HG03095 (cell line): ENCODE results near the gene GEMIN4.
"Not testable (repeated sequence)": the region's sequence is repeated elsewhere in the genome, so short reads cannot be mapped to it uniquely, and the experiment has no call there.

Source experiments
- ATAC-seq: cut with Tn5 transposase; IDR thresholded peaks from one replicate; pipeline ENCODE4 v1.9.1; 2021; ENCODE audit warnings: moderate library complexity; ENCODE audit not compliant: unreplicated experiment

The GEMIN4 gene

DNA sequence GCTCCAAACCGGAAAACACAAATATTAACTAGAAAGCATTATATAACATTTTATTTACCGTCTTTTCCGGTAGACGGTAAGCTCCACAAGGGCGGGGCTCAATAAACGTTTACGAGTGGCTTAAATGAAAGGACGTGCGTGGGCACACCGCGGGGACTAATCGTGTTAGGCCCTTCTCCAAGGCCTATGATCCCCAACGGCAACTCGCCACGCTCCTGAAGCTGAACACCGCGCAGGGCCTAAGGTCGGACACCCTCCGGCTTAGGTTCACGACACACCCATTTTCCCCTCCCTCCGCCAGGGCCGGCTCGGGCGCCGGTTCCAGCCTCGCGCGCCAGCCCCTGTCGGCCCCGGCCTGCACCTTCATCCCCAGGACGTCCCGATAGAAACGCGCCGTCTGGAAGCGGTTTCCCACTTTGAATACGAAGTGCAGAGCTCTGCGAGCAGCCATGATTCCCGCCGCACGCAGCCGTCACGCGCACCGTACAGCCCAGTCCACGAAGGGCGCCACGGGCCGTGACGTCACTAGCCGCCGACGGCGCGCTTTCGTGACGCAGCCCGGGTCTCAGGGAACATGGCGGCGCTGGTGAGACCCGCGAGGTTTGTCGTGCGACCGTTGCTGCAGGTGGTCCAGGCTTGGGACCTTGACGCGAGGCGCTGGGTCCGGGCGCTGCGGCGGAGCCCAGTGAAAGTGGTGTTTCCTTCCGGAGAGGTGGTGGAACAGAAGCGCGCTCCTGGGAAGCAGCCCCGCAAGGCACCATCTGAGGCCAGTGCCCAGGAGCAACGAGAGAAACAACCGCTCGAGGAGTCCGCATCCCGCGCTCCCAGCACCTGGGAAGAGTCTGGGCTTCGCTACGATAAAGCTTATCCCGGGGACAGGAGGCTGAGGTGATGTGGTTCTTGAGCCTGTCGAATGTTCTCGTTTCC lies 30.0 kb upstream of the GEMIN4 start, which contains the start of the genes GLOD4 and MRM3:
Gene GLOD4 (minus strand): TSS at position 476 of the 927 bp plus-strand sequence. CDS start 25 bp downstream, at position 451.
Gene MRM3 (plus strand): TSS at position 549 of the 927 bp plus-strand sequence. CDS start 26 bp downstream, at position 575.
- peak; percentile 72 for ATAC-seq

DNA sequence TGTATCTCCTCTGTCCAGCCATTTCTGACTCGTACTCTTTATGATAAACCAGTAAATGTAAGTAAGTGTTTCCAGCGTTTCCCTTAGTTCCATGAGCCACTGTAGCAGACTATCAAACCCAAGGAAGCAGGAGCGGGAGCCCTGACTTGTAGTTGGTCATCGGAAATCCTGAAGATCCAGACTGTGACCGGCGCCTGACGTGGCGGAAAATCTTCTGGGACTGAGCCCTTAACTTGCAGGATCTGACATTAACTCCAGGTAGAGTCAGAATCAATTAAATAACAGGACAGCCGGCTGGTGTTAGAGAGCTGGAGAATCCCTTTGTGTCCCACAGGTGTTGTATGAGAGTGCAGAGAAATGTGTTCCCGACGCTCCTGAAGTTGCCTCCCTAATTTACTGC lies 26.0 kb upstream of the GEMIN4 start:
- no peak for ATAC-seq

DNA sequence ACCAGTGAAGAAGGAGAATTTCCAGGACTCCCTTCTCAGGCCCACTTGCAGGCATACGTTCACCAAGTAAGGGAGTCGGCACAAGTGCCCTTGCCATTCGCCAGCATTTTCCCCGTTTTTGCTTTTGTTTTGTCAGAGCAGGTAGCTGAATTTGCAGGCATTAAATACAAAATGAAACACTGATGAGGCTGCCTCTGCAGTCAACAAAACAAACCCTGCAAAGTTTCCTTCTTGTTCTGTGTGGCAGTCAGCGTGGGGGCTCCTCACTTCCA lies 22.2 kb upstream of the GEMIN4 start:
- no peak for ATAC-seq

DNA sequence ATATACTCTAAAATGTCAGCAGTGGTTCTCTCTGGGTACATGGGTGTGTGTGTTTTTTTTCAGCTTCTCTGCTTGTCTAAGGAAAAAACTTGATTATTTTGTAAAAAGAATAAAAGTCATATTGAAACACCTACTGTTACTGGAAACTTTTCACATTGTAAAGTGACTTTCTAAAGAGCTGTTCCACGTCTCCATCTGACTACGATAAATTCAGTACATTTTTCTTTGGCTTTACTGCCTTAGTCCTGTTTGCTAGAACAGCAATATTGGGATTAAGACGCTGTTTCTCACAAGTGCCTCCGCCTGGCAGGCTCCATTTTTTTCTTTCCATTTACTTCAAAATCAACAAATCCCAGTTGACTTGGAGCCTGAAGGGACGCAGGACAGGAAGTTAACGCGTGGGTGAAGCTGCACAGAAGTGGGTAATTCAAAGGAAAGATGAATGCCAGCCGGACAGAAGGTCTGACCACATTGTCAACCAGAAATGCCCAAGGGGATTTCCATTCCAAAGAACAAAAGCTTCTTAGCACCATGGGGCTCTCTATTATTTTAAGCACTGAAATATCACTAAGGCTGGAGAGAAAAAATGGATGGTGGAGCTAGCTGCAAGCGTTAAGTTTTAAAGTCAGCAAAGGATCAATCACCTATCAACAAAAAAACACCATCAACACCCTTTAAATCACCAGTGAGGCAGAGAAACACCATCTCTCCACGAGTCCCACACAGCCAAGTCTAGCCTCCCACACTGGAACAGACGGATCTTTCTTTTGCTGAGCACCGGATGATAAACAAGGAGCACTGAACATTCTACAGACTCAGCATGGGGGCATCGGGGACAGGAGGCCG lies 21.6 kb upstream of the GEMIN4 start:
- no peak for ATAC-seq

DNA sequence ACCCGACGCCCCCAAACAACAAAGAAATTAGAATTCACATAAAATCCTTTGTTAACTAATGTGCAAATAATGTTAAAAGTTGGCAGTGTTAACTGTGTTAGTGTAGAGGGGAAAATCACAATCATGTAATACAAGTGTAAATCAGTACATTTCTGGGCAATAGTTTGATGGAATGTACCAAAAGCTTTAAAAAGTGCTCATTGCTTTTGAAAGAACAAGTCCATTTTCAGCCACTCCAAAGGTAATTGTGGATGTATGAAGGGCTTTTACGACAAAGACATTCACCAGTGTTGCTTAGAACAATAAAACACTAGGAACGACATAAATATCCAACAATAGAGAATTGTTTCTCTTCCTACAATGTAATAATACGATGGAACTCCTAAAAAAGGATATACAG lies 21.0 kb upstream of the GEMIN4 start:
- no peak for ATAC-seq

DNA sequence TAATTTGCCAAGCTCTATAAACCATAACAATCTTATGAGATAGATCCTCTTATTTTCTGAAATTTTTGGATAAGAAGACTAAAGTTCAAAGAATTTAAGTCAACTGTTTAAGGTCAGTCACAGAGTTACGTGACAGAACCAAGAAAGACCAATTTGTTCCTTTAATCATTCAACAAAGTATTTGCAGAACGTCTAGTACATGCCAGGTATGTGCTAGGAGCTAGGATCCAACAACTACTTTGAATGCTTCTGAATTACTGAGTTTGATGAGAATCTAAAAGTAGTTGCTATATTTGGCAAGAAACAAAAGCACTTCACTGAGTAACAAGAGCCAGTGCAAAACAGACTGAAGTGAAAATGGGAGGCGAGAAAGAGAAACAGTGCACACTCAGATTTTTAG lies 15.0 kb upstream of the GEMIN4 start:
- no peak for ATAC-seq

DNA sequence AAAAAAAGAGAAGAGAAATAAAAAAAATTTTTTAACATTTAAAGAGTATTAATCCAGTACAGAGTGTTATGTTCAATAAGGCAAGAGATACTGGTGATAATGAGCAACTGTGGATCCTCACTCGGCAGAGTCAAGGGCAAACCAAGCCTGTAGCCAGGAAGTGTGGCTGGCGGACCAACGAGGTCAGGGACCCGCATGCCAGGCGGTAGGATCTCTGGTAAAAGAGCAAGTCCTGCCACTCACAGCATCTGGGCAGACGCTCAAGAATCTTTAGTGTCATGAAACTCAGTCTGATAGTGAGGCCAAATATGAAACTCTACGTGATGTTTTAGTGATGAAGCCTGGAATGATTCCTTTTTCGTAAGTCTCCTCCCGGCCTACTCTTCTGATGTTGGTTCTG lies 8.3 kb upstream of the GEMIN4 start:
- no peak for ATAC-seq

DNA sequence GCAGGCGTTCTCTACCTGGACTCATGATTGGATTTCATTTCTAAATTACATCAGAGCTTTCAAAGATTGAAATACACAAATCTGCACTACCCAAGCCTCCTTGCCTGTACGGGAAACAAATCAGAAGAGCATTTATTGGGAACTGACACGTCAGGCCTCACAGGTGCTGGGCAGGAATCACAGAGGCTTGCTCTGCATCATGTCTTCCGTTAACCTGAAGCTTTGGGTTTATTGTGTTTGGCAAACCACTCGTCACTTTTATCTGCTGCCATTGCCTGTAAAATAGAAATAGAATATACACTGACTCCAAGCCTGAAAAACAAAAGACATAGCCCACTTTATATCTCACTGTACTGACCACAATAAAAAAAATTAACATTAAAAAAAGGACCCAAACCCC lies 7.9 kb upstream of the GEMIN4 start:
- no peak for ATAC-seq

DNA sequence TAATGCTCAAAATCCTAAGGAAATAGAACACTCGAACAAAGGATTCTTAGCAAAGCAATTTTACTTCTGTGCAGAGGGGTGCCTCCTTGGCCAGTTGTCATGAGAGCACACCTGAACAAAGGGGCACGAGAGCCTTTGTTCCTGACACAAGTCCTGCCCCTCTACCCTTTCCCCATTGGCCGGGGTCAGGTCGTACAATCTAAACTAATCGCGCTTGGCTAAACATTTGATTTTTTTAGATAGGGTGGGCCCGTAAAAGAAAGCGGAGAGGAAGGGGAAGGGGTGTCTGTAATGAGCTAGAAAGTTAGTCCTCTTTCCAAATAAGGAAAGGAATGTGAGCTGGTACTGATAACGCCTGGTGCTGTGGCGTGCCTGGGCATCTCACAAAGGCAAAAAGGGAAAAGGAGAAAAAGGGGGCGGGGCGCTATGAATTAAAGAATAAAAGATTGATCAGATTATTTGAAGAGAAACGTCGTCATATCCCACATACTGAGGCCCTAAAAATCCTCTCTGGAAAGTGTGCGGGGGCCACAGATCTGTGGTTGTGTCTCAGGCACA lies 4.0 kb upstream of the GEMIN4 start:
- ATAC-seq: not testable (repeated sequence)

DNA sequence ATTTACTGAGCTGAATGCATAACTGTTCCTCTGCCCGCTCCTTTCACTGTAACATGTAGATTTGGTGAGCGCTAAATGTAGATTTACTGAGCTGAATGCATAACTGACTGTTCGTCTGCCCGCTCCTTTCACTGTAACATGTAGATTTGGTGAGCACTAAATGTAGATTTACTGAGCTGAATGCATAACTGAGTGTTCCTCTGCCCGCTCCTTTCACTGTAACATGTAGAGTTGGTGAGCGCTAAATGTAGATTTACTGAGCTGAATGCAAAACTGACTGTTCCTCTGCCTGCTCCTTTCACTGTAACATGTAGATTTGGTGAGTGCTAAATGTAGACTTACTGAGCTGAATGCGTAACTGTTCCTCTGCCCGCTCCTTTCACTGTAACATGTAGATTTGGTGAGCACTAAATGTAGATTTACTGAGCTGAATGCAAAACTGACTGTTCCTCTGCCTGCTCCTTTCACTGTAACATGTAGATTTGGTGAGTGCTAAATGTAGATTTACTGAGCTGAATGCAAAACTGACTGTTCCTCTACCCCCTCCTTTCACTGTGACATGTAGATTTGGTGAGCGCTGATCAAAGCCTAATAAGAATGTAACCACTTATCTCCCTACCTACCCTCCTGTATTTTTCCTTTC lies 3.4 kb upstream of the GEMIN4 start:
- not testable (repeated sequence) for ATAC-seq

DNA sequence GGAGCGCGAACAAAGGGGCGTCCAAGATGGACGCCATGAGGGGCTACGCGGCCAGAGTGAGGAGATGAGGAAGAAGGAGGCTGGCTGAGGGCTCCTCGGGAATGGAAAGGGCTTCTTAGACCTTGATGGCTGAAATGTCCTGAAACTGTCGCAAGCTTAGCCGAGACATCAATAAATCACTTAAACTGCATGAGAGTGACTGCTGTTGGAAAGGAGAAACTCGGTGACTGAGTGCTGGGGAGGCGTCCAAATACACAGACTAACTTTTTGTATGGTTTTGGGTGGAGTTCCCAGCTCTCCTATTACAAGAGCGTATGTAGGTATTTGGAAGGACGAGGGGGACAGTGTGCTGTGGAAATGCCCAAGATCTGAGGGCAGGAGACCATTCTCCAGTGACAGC lies 1.4 kb upstream of the GEMIN4 start:
- no peak for ATAC-seq

DNA sequence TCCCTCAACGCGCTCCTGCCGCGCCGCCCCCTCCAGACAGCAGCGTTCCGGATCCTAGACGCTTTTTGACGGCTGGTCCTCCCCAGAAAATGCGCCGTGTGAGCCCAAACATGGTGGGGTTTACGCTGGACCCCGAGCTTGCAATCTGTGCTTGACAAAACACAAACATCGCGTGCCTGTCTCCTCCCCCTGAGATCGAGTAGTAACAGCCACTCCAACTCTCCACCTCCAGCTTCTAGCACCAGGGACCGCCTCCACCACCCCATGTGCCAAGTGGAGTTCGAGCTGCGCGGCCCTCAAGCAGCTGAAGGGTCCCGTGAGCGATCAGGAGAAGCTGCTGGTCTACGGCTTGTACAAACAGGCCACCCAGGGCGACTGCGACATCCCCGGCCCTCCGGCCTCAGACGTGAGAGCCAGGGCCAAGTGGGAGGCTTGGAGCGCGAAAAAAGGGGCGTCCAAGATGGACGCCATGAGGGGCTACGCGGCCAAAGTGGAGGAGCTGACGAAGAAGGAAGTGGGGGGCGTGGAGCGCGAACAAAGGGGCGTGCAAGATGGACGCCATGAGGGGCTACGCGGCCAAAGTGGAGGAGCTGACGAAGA lies 656 bp upstream of the GEMIN4 start:
- ATAC-seq: no peak

DNA sequence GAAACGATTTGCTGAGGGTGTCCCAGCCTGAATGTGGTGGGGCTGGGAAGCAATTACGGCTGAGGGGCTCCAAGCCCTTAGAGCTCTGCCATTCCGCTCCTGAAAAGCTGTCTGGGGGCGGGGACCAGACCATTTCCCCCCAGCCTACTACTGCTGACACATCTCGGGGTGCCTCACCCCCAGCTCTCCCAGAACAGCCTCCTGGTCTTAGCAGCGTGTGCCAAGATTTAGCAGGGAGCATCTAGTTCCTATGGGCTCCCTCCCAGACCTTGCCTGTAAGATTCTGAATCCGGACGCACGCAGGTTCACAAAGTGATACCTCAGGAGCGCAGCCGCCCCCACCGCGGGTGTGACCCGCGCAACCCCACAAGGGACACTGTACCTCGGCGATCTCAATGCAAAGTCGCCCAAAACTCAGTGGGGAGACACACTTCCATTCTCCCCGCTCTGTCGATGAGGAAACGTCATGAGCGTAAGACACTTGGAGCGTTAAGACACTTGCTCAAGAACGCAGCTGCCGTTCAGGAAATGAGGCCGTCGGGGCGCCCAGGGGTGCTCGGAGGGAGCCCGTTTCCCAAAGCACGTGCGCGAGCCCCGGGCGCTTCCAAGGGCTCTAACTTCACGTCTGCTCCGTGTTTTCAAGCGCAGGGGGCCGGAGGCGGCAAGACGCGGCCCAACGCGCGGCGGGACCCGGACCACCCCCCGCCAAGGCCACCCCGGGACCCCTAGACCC lies 629 bp downstream of the GEMIN4 start:
- peak; percentile 30 for ATAC-seq

DNA sequence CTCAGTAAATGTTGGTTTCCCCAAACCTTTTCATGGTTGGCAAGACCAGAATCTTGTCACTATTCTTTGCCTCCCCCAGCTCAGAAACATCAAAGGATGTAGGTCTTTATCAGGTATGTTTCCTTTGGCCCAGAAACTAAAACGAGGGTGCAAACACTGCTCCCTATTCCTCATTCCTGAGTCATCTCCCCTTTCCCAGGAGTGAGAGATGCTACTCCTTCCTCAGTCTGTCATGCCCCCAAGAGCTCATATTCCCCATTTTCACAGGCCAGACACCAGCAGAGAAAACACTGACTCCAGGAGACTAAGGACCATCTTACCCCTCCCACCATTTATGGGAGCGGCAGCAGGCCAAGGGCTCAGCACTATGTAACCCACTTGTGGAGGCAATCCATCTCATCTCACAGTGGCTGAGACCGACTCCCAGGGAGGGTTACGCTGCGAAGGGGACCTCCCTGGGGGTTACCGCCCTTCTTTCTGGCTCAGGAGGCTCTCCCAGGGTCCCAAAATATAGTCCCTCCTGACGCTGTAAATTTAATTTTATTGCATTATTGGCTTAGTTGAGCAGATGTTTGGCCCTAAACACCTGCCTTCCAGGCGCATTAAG lies 1.5 kb downstream of the GEMIN4 start:
- ATAC-seq: no peak

DNA sequence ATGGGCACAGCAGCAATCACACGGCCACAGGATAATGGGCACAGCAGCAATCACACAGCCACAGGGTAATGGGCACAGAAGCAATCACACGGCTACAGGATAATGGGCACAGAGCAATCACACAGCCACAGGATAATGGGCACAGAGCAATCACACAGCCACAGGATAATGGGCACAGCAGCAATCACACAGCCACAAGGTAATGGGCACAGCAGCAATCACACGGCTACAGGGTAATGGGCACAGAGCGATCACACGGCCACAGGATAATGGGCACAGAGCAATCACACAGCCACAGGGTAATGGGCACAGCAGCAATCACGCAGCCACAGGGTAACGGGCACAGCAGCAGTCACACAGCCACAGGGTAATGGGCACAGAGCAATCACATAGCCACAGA lies 2.7 kb downstream of the GEMIN4 start:
- ATAC-seq: not testable (repeated sequence)

DNA sequence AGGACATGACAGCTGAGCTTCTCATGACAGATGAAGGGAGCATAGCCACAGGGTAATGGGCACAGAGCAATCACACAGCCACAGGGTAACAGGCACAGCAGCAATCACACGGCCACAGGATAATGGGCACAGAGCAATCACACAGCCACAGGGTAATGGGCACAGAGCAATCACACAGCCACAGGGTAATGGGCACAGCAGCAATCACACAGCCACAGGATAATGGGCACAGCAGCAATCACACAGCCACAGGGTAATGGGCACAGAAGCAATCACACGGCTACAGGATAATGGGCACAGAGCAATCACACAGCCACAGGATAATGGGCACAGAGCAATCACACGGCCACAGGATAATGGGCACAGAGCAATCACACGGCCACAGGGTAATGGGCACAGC lies 3.5 kb downstream of the GEMIN4 start:
- not testable (repeated sequence) for ATAC-seq

DNA sequence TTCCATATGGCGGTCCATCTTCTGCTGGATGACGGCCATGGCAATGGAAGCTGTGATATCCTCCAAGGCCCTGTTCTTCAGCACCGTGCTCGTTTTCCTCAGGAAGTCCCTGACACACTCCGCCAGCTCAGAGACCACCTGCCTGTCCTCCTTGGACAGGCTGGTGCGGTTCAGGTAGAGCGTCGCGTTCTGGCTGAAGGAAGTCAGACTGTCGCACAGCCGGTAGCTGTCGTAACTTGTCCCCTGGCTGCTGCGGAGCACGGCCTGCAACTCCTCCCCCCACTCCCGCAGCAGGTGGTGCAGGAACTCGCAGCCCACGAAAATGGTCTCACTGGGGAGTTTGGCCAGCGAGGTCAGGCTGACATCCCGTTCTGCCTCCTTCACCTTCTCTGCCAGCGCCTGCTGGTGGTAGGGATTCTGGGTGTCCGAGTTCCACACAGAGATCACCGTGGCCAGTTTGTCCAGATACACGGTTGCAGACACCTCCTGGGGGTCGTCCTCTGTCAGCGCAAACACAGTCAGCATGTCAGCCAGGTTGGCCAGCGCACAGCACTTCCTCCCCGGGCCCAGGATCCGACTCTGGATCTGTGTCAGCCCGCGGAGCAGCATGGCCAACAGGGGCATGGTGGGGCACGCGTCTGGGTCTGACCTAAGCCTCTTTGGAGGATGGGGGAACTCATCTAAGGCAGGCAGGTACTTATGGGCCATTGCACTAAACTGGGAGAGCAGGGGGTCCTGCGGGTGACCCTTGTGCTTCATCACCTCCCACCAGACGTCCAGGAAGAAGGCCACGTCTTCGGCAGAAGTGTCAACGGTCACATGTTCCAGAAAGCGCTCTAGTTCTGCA lies 5.1 kb downstream of the GEMIN4 start:
- ATAC-seq: no peak

DNA sequence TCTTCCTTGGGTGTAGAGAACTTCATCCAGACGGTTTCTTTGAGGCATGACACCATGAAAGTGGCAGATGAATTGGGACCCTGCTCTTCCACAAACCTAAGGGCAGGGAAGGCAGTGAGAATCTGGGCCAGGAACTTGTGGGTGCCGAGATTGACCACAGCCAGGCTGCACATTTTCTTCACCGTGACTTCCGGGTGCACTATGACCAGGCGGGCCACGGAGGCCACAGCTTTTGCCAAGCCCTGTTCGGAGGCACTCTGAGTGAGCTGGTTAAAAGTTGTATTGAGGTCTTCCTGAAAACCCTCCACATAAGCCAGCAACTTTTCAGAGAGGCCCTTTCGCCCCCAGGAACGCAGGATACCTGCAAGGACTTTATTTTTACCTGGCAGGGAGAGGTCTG lies 5.9 kb downstream of the GEMIN4 start:
- ATAC-seq: no peak

DNA sequence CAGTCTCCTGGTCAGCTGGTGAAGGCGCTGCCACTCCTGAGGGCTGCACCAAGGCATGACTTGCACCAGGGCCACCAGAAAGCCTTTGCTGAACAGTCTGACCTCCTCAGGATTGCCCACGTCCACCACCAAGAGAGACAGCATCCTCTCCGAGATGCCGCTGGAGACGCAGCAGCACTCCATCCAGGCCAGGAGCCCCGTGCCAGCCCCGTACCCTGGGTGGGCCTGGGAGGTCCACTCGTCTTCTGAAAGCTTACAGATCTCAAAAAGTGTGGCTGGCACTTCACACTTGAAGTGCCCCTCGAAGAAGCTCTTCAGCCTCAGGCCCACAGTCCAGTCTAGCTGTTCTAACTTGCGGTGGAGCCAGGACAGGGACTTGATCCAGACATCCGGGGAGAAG lies 6.7 kb downstream of the GEMIN4 start:
- no peak for ATAC-seq
